CD4-positive, alpha-beta T cell treated with Interleukin-6 for 4 hours (primary cell): ENCODE data around the gene DUSP14.
A peak's percentile ranks its signal among the peaks of the same experiment; 100 is the strongest.

Experiments
- DNase-seq: peaks from one replicate; pipeline ENCODE4 v3.0.0-alpha.2; 2020; ENCODE audit warnings: mixed read lengths

The DUSP14 gene

GRCh38 chr17:37518826-37519225 is 29.1 kb downstream of the DUSP14 start:
- no peak for DNase-seq

GRCh38 chr17:37519251-37519985 is 29.7 kb downstream of the DUSP14 start:
- no peak for DNase-seq

- DNase-seq = no peak
These were observed 30.5 kb downstream of the DUSP14 start for GRCh38 chr17:37520174-37520573.

GRCh38 chr17:37521821-37522220 is 32.1 kb downstream of the DUSP14 start:
- DNase-seq = no peak

- no peak for DNase-seq
These were observed 34.1 kb downstream of the DUSP14 start for GRCh38 chr17:37523715-37524219.

GRCh38 chr17:37527249-37527851 is 37.7 kb downstream of the DUSP14 start:
- peak; percentile 21 for DNase-seq

- DNase-seq = no peak
These were observed 40.7 kb downstream of the DUSP14 start for GRCh38 chr17:37530420-37530819.

GRCh38 chr17:37532756-37533155 is 43.1 kb downstream of the DUSP14 start:
- no peak for DNase-seq

- no peak for DNase-seq
These were observed 46.2 kb downstream of the DUSP14 start for GRCh38 chr17:37535906-37536305.

- no peak for DNase-seq
These were observed 49.4 kb downstream of the DUSP14 start for GRCh38 chr17:37538981-37539659.

- no peak for DNase-seq
These were observed 52.4 kb downstream of the DUSP14 start for GRCh38 chr17:37541880-37542660.

- no peak for DNase-seq
These were observed 54.0 kb downstream of the DUSP14 start for GRCh38 chr17:37543637-37544052.

GRCh38 chr17:37545486-37545885 is 55.8 kb downstream of the DUSP14 start:
- DNase-seq = no peak

GRCh38 chr17:37546302-37546701 is 56.6 kb downstream of the DUSP14 start:
- no peak for DNase-seq

GRCh38 chr17:37547986-37548385 is 58.3 kb downstream of the DUSP14 start:
- DNase-seq = no peak

- no peak for DNase-seq
These were observed 62.1 kb downstream of the DUSP14 start for GRCh38 chr17:37551788-37552187.

- DNase-seq = no peak
These were observed 63.8 kb downstream of the DUSP14 start for GRCh38 chr17:37553401-37553966.

GRCh38 chr17:37555386-37555785 is 65.7 kb downstream of the DUSP14 start:
- DNase-seq = no peak

- DNase-seq = no peak
These were observed 67.8 kb downstream of the DUSP14 start for GRCh38 chr17:37557482-37557881.

- no peak for DNase-seq
These were observed 68.6 kb downstream of the DUSP14 start for GRCh38 chr17:37558299-37558698.

GRCh38 chr17:37562016-37562745 is 72.5 kb downstream of the DUSP14 start:
- no peak for DNase-seq
